ENCODE results near the gene AHCYL2.
A peak's percentile ranks its signal among the peaks of the same experiment; 100 is the strongest.

The AHCYL2 gene

DNA sequence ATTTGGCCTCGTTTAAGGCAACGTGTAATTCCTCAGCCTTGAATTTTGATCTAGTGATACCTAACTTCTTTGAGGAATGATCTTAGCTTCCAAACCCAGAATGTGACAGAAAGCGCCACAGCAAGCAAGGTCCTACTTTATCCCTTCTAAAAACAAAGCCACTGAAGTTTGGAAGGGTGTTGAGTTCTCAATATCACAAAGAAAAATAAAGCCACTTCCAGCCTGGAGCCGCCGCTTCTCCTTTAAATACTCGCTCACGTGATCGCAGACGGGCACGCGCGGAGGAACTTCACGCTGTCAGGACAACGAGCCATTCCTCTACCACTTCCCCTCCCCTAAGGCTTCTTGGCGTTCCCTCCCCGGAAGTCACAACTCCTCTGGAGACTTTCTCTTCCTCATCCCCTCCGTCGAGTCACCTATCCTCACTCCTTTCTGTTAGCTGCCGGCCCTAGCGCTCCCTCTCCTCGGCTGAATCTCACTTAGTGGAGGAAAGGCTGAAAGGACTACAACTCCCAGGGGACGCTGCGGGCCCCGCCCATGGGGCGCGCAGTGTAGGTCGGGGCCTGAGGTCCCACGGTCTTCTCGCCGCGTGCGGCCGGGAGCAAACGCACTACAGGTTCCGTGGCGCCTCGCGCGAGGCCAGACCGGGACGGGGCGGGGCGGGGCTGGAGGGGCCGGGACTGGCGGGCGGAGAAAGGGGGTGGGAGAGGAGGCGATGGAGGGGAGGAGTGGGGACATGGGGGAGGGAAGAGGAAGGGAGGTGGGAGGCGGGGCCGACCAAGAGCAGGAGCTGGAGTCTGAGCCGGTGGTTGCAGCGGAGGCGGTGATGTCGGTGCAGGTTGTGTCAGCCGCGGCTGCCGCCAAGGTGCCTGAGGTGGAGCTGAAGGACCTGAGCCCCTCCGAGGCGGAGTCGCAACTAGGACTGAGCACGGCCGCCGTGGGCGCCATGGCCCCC, at the start of gene AHCYL2:
TSS of gene AHCYL2 (plus strand) at position 780 of the 955 bp plus-strand sequence.
- peak; percentile 81 for DNase-seq (ENCODE audit: low read depth)

DNA sequence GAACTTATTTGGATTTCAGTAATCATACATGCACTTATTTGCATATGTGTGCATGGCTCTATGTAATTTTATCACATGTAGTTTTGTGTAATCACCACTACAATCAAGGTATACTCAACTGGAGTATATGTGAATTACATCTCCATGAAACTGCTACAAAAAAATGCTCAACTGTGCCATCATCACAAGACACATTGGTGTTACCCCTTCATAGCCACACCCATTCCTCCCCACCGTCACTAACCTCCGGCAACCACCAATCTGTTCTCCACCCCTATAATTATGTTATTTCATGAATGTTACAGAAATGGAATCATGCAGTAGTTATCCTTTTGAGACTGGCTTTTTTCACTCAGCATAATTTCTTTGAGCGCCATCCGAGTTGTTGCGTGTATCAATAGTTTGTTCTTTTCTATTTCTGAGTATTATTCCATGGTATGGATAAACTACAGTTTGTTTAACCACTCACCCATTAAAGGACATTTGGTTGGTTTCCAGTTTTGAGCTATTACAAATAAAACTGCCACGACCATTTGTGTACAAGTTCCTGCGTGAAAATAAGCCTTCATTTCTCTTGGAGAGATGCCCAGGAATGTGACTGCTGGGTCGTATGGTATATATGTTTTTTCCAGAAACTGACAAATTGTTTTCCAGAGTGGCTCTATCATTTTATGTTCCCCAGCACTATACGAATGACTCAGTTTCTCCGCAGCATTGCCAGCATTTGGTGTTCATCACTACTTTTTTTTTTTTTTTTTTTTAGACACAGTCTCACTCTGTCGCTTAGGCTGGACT, 47.7 kb upstream of the AHCYL2 start:
- no peak for DNase-seq (ENCODE audit: low read depth)

DNA sequence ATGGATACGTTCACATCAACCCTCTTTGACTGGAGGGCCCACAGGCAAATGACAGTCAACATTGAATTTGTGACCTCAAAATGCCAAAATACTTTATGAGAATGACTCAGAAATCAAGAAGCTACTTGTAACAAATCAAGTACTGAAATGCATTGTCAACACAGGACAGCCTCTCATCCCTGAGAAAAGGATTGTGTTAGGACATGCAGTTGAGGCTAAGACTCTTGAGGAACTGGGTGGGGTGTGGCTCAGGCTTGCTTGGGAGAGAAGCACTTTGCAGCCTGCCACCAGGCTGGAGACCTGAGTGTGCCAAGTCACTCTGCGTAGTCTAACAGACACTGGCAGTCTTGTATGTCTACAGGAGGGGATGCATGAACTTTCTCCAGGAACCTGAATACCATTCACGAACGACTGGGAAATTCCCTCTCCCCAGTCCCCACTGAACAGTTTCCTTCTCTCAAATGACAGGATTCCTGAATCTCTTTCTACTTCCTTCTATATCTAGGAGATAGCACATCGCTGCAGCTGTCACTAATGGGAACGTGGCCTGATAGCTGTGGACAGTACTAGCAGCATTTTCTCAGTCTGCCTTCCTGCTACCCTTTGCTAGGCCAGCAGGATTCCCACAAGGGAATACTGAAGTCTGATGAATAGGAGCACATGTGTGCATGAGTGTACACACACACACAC, 39.7 kb upstream of the AHCYL2 start:
- no peak for DNase-seq (ENCODE audit: low read depth)

DNA sequence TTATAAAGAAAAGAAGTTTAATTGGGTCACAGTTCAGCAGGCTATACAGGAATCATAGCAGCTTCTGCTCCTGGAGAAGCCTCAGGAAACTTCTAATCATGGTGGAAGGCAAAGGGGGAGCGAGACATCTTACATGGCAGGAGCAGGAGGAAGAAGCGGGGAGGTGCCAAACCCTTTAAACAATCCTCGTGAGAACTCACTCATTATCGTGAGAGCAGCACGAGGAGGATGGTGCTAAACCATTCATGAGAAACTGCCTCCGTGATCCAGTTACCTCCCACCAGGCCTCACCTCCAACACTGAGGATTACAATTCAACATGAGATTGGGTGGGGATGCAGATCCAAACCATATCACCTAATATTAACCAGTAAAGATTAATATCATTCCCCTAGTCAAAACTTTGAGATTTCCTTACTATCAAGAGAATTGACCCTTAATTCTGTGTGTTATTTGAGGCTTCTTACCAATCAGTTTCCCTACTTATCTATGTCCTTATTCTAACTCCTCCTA, 38.0 kb upstream of the AHCYL2 start:
- no peak for DNase-seq (ENCODE audit: low read depth)

DNA sequence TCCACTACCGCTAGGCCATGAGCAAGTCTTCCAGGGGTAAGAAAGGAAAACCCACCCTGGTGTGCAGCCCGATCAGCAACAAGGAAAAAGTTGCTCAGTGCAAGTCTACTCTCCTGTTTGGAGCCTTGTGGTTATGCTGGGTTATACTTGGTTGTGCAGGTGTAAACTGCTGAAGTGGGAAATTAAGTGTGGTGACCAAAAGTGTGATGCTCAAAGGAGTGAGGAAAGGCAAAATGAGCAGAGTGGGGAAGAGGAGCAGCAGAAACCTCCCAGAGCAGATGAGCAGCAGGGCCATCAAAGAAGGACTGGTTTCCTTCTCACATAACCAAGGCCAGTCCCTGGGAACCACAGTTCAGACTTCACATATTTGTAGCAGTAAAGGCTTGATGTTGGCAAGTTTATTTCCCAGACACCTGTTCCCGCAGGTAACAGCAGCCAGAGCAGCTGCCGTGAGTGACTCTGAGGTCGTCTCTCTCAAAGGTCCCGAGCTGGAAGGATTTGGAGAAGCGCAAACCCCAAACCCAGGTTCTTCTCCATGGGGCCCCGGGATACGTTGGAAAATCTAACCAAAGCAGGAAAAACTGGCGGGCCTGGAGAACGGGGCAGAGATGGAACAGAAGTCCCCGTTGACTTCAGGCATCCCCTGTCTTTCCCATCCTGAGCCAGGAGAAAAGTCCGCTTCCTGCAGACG, 37.0 kb upstream of the AHCYL2 start:
- no peak for DNase-seq (ENCODE audit: low read depth)

DNA sequence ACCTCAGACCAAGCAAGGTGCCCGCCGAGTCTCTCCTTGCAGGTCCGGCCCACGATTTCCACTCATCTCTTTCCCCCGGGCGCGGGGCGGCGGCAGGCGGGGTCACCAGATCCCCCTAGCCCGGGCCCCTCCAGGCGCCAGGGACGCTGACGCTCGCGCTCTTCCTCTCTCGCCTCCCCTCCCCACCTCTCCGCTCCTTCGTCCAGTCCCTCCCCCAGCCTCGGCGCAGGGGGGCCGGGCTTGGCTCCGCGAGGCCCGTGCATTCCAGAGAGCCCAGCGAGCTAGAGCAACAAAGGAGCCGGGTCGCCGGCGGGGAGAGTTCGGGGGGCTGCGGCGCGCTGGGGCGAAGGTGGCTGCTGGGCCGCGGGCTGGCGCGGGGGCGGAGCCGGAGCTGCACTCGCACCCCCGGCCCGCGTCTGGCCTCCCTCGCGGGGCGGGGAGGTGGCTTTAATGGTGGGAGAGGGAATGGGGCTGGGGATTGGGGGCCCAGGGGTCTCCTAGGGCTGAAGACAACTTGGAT, 36.4 kb upstream of the AHCYL2 start, which contains the start of gene SMO:
TSS of gene SMO (plus strand) at position 262 of the 520 bp plus-strand sequence. CDS start 519 bp downstream, outside the sequence.
- DNase-seq (ENCODE audit: low read depth): no peak

DNA sequence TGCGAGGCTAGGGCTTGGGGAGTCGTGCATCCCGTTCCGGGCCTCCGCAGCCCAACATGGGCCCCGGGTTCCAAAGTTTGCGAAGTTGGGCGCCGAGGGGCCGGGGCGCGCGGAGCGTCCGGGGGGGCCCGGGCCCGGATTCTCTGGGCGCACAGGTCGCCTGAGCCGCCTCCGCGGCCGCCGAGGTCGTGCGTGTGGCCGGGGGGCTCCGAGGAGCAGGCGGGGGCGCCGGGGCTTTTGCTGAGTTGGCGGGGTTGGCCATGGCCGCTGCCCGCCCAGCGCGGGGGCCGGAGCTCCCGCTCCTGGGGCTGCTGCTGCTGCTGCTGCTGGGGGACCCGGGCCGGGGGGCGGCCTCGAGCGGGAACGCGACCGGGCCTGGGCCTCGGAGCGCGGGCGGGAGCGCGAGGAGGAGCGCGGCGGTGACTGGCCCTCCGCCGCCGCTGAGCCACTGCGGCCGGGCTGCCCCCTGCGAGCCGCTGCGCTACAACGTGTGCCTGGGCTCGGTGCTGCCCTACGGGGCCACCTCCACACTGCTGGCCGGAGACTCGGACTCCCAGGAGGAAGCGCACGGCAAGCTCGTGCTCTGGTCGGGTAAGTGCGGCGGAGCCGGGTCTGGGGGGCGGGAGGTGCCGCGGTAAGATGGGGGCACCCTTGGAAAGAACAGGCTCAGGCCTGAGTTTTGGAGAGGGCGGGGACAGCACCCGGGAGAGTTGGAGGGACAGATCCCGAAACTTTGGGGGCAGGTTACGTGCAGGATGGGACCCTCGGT, 35.8 kb upstream of the AHCYL2 start:
- DNase-seq (ENCODE audit: low read depth): no peak

DNA sequence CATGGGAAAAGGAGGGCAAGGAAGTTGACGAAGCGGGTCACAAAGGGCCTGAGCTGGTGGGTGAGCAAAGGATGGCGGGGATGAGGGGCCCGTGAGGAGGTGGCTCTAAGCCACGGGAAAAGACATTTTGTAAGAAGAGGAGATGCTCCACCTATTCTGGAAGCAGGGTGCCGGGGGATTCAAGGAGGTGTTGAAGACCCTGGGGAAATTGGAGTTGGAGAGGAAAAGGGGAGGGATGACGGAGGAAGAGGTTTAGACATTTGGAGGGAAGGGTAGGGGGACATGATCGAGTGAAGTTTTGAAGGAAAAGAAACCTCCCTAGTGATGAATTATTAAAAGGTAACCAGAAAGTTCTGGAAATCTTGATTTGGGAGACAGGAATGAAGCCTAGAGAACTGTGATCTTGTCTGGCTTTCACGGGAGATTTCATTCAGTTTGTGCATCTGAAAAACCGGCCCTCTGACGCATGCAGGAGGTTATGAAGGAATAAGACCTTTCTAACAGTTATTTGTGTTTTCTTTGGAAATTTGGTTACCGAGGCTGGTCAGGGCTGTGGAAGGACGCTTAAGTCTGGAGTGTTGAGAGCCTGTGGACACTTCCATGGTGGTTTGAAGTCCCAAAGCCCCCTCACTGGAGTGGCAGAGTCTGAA, 35.0 kb upstream of the AHCYL2 start:
- no peak for DNase-seq (ENCODE audit: low read depth)

DNA sequence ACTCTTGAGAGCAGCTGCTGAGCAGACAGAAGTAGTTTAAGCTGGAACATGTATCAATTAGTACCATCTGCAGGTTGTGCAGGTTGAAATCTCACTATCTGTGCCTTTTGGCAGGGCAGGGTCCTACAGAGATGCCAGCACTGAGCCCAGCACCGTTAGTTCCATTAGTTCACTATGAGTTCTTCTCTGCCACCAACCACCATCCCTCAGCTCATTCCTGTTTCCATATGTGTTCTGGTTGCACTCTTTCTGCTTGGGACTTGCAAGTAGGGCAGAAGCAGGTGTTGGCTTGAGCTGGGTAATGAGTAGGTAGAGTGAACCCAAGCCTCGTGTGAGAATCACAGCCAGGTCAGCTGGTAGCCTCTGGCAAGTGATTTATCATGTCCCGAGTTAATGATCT, 33.6 kb upstream of the AHCYL2 start:
- no peak for DNase-seq (ENCODE audit: low read depth)

DNA sequence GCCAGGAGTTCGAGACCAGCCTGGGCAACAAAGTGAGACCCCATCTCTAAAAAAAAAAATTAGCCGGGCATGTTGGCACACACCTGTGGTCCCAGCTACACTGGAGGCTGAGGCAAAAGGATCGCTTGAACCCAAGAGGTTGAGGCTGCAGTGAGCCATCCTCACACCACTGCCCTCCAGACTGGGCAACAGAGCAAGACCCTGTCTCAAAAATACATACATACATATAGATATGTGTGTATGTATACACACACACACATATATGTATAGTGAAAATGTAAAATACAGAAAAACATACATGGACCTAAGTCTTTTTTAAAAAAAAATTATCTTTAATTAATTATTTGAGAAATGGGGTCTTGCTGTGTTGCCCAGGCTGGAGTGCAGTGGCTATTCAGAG, 30.9 kb upstream of the AHCYL2 start:
- no peak for DNase-seq (ENCODE audit: low read depth)

DNA sequence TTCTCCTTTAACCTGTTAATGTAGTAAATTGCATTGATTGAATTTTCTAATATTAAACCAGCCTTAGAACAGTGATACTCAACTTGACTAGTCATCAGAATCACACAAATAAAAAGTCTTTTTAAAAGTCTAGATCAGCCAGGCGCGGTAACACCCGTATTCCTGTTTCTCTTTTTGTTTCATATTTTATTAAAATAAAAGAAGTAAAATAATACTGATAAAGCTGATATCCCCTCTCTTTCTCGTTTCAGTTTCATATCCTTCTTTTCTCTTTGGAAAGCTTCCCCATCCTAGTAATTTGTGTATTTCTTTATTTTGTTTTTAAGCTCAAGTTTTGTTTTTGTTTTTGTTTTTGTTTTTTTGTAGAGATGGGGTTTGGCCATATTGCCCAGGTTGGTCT, 27.1 kb upstream of the AHCYL2 start:
- DNase-seq (ENCODE audit: low read depth): no peak

DNA sequence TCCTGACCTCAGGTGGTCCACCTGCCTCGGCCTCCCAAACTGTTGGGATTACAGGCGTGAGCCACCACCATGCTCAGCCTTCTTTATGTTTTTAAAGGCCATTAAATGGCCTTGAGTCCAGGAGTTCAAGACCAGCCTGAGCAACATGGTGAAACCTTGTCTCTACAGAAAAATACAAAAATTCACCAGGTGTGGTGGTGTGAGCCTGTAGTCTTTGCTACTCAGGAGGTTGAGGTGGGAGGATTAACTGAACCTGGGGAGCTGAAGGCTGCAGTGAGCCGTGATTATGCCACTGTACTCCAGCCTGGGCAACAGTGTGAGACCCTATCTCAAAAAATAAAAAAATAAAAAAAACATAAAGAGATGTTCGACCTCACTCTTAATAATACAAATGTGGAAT, 25.4 kb upstream of the AHCYL2 start:
- DNase-seq (ENCODE audit: low read depth): no peak

DNA sequence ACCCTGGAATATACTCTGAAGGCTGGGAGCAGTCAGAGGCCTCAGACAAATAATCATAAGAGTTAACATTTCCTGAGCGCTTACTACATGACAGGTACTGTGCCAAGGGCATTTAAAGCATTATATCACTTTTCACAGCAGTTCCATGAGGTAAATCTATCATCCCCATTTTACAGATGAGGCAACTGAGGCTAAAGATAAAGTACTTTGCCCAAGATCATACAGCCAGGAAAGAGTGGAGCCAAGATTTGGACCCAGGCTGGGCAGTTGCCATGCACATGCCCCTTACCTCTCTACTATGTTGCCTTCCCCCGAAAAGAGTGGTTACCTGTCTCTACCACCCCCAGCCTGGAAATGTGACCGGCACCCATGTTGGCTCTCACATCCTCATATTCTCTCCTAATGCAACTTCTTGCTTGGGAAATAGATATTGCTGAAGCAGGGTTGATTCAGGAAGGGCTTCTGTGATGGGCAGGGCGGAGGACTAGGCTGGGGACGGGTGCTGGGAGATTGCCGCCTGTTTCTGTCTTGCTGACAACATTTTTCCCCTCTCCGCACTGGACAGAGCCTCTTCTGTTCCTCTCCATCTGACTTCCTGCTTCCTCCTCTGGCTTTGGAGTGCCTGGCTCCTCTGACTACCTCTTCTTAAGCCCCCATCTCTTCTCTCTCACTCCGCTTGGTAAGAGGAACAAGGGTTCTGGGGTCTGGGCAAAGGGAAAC, 22.6 kb upstream of the AHCYL2 start:
- DNase-seq (ENCODE audit: low read depth): no peak

DNA sequence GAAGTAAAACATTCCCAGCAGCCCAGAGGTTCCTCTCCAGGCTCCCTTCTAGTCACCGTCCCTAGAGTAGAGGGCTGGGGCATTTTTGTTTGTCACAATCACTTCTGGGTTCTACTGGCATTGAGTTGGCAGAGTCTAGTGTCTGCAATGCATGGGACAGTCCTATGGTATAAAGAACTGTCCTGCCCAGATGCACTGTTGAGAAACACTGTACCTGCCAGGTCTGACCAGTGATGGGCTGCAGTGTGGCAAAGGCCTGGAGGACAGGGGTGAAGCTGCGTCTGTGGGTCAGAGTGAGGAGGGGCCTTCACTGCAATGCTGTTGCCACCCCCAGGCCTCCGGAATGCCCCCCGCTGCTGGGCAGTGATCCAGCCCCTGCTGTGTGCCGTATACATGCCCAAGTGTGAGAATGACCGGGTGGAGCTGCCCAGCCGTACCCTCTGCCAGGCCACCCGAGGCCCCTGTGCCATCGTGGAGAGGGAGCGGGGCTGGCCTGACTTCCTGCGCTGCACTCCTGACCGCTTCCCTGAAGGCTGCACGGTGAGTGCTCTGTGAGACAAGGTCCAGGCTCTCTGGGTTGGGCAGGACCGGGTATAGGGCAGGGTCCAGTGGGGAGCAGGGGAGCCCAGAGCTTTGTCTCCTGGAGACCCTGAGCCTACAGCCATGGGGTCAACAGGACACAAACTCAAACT, 21.6 kb upstream of the AHCYL2 start:
- no peak for DNase-seq (ENCODE audit: low read depth)

DNA sequence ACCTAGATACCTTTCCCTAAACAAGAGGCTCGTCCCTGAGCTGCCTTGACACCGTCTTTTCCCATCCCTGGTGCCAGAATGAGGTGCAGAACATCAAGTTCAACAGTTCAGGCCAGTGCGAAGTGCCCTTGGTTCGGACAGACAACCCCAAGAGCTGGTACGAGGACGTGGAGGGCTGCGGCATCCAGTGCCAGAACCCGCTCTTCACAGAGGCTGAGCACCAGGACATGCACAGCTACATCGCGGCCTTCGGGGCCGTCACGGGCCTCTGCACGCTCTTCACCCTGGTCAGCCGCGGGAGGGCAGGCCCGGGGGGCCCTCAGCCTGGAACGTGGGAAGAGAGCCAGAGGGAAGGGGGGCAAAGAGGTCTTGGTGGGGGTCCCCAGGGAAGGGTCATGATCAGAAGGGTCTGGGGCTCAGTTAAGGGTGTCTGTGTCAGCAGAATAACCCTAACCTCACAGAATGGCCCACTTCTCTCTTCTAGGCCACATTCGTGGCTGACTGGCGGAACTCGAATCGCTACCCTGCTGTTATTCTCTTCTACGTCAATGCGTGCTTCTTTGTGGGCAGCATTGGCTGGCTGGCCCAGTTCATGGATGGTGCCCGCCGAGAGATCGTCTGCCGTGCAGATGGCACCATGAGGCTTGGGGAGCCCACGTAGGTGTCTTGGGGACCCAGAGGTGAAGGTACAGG, 19.6 kb upstream of the AHCYL2 start:
- DNase-seq (ENCODE audit: low read depth): no peak

DNA sequence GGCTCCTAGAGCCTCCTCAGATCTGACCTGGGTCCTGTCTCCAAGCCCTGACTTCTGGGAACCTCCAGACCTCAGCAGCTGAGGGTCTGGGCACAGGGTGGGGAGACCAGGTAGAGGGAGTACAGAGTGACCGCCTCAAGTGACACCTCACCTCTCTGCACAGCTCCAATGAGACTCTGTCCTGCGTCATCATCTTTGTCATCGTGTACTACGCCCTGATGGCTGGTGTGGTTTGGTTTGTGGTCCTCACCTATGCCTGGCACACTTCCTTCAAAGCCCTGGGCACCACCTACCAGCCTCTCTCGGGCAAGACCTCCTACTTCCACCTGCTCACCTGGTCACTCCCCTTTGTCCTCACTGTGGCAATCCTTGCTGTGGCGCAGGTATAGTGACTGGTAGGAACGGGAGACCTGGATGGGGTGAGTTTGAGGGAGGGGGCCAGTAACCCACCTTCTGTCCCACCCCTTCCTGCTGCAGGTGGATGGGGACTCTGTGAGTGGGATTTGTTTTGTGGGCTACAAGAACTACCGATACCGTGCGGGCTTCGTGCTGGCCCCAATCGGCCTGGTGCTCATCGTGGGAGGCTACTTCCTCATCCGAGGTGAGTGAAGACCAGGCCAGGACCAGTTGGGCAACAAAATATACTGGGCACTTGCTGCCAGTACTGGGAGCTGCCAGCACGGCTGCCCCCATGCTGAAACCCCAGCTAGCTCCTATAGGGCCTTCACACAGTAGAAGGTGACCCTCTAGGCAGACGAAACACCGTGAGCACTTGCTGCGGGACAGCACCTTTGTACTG, 18.6 kb upstream of the AHCYL2 start:
- no peak for DNase-seq (ENCODE audit: low read depth)

DNA sequence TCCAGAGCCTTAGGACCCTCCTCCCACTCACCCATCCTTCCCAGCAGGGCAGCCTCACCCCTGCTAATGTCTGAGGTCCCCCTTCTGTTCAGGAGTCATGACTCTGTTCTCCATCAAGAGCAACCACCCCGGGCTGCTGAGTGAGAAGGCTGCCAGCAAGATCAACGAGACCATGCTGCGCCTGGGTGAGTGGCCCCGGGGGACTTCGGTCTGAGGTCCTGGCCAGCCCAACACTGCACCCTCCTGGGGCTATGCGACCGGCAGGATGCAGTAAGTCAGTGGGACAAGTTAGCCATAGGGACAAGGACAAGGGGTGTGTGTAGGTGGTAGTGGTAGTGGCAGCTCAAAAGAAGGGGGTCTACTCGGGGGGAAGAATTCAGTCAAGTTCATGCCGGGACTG, 16.2 kb upstream of the AHCYL2 start:
- no peak for DNase-seq (ENCODE audit: low read depth)

Measured in non-pigmented ciliary epithelial cell (primary cell).